ENCODE data around the gene HSD3B7. TPM values are rescaled to one million over a fixed set of nuclear protein-coding genes. Genes with fewer than 3 reads are reported as not detected.

Gene HSD3B7
- total RNA-seq, 2 donors from 2014 or later: 16.4 to 26.8 TPM

DNA sequence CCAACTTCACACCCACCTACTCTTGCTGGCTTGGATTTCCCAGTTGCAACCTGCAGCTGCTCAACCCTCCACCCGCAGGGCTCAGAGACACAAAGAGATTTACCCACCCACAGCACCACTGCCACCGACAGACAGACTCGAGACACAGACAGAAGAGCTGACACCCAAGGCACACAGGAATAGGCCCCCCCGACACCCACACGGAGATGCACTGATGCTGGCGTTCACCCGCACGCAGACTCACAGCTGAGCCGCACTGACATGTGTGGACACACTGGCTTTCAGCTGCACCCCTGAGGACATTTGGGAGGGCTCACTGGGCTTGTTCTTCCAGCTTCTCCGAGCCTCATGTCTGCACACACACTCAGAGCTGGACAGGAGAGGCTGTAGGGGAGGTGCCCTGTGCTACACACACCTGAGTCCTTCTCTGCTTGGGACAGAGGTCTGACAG lies 17.3 kb downstream of the HSD3B7 start:
- H3K4me3 ChIP-seq: no peak overlapping the region
- no peak for DNase-seq (ENCODE audit: low spot score)
- ATAC-seq (ENCODE audit: insufficient number of reproducible peaks, low FRiP score, low read depth): no peak
- TF ChIP-seq, protein P1, sequence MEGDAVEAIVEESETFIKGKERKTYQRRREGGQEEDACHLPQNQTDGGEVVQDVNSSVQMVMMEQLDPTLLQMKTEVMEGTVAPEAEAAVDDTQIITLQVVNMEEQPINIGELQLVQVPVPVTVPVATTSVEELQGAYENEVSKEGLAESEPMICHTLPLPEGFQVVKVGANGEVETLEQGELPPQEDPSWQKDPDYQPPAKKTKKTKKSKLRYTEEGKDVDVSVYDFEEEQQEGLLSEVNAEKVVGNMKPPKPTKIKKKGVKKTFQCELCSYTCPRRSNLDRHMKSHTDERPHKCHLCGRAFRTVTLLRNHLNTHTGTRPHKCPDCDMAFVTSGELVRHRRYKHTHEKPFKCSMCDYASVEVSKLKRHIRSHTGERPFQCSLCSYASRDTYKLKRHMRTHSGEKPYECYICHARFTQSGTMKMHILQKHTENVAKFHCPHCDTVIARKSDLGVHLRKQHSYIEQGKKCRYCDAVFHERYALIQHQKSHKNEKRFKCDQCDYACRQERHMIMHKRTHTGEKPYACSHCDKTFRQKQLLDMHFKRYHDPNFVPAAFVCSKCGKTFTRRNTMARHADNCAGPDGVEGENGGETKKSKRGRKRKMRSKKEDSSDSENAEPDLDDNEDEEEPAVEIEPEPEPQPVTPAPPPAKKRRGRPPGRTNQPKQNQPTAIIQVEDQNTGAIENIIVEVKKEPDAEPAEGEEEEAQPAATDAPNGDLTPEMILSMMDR (IDR thresholded peaks at IDR 0.05): no peak
- H3K27ac ChIP-seq: no peak overlapping the region
- no peaks in the 10 kb centered on the region for H3K36me3 ChIP-seq
- no peaks in the 10 kb centered on the region for H3K27me3 ChIP-seq (replicated peaks; ENCODE audit: insufficient read depth)
- no peaks in the 10 kb centered on the region for H3K9me3 ChIP-seq
- H3K4me1 ChIP-seq (ENCODE audit: control insufficient read depth in 1 of 2, low read depth in 2 of 2): peaks cover 7 to 27% of the 10 kb centered on the region in 2 donors

DNA sequence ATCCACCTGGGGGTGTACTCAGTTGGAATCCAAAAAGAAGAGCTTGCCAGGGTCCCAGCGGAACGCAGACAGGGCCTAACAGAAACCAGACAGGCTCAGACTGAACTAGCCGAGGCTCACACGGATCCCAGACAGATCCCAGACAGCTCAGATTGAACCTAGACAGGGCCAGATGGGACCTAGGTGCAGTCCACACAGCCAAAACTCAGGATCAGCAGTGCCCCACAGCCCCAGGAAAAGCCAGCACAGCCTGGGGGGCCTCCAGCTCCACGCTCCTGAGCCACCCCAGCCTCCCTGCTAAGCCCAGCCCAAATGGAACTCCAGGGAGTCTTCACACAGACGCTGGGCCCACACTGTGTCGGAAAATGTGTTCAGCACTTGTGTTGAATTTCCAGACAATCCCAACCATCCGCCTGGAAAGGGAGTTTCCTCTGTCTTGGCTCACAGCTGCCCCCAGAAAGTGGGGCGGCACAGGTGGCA lies 17.9 kb downstream of the HSD3B7 start:
- ATAC-seq (ENCODE audit: insufficient number of reproducible peaks, low FRiP score, low read depth) (no peak), DNase-seq (ENCODE audit: low spot score) (no peak)
- TF ChIP-seq, protein P1 (IDR thresholded peaks at IDR 0.05): no peak
- Histone ChIP-seq H3K36me3 (no peaks in the 10 kb centered on the region), H3K4me3 (no peak overlapping the region), H3K27ac (no peak overlapping the region), H3K4me1 (ENCODE audit: control insufficient read depth in 1 of 2, low read depth in 2 of 2) (peaks cover 4 to 21% of the 10 kb centered on the region in 2 donors), H3K27me3 (replicated peaks; ENCODE audit: insufficient read depth) (no peaks in the 10 kb centered on the region), H3K9me3 (no peaks in the 10 kb centered on the region)

DNA sequence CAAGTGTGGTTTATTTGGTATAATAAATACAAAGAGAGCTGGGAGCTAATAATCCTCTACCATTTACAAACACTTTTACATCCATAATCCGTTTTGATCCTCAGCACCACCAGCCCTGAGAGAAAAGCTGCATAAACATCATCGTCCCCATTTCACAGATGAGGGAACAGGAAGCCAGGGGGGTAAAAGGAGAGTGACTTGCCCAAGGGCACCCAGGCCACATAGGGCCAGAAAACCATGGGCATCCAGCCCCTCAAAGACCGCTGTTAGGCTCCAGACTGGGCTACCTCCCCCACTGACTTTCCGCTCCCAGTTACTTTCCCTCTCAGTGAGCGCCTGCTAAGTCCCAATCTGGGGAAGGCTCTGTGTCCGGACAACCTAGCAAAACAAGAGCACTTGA lies 18.7 kb downstream of the HSD3B7 start:
- Histone ChIP-seq H3K9me3 (no peaks in the 10 kb centered on the region), H3K27ac (no peak overlapping the region), H3K27me3 (replicated peaks; ENCODE audit: insufficient read depth) (no peaks in the 10 kb centered on the region), H3K4me3 (no peak overlapping the region), H3K36me3 (no peaks in the 10 kb centered on the region), H3K4me1 (ENCODE audit: control insufficient read depth in 1 of 2, low read depth in 2 of 2) (peaks cover 0 to 12% of the 10 kb centered on the region in 2 donors)
- TF ChIP-seq, protein P1 (IDR thresholded peaks at IDR 0.05): no peak
- no peak for DNase-seq (ENCODE audit: low spot score)
- no peak for ATAC-seq (ENCODE audit: insufficient number of reproducible peaks, low FRiP score, low read depth)

DNA sequence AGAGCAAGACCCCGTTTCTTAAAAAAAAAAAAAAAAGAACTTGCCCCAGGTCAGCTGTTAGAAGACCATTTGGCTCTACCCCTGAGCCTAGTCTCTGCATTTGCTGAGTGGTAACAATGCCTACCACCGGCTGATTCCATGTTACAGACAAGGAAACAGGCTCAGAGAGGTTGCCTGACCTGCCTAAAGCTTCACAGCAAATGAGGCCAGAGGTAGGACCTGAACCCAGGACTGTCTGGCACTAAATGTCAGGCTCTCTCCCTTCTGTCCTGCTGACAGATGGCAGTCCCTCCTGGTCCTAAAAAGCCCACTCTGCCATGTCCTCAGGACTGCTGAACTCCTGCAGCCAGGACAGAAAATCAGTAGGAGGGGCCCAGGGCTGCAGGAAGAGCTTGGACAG lies 19.7 kb downstream of the HSD3B7 start:
- Histone ChIP-seq H3K36me3 (no peaks in the 10 kb centered on the region), H3K27me3 (replicated peaks; ENCODE audit: insufficient read depth) (no peaks in the 10 kb centered on the region), H3K4me3 (no peak overlapping the region), H3K9me3 (no peaks in the 10 kb centered on the region), H3K27ac (no peak overlapping the region), H3K4me1 (ENCODE audit: control insufficient read depth in 1 of 2, low read depth in 2 of 2) (peaks cover 0 to 3% of the 10 kb centered on the region in 2 donors)
- TF ChIP-seq, protein P1 (IDR thresholded peaks at IDR 0.05): no peak
- ATAC-seq (ENCODE audit: insufficient number of reproducible peaks, low FRiP score, low read depth): no peak
- no peak for DNase-seq (ENCODE audit: low spot score)

DNA sequence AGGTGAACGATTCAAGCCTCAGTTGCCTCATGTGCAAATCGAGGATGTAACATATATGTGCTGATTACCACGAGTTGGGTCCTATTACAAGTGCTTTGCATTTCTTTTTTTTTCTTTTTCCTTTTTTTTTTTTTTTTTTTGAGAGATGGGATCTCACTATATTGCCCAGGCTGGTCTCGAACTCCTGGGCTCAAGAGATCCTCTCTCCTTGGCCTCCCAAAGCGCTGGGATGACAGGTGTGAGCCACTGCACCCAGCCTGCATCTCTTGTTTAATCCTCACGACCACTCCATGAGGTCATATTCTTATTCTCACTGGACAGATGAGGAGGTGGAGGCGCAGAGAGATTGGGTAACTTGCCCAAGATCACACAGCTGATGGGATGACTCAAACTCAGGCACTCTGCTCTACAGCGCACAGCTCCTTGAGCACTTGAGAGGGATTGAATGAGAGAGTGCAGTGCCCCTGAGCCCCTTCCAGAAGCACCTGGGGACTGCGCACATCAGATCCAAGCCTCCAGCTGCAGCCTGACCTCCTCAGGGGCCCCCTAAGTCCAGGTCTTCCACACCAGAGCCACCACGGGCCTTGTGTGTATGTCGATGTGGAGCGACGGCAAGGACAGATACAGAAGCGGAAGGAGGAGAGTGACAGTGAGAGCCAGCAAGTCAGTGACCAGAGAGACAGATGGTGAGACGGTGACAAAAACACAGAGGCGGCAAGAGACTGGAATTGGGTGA lies 20.5 kb downstream of the HSD3B7 start:
- H3K27ac ChIP-seq: no peak overlapping the region
- DNase-seq (ENCODE audit: low spot score) (no peak), ATAC-seq (ENCODE audit: insufficient number of reproducible peaks, low FRiP score, low read depth) (no peak)
- no peaks in the 10 kb centered on the region for H3K9me3 ChIP-seq
- H3K27me3 ChIP-seq (replicated peaks; ENCODE audit: insufficient read depth): no peaks in the 10 kb centered on the region
- no peak overlapping the region for H3K4me3 ChIP-seq
- TF ChIP-seq, protein P1 (IDR thresholded peaks at IDR 0.05): no peak
- no peaks in the 10 kb centered on the region for H3K4me1 ChIP-seq (ENCODE audit: control insufficient read depth in 1 of 2, low read depth in 2 of 2)
- no peaks in the 10 kb centered on the region for H3K36me3 ChIP-seq

Measured in thoracic aorta (tissue), 2 donors.